HepG2 (cell line): Measurements from ENCODE around the gene ETHE1.

Experiments used
- ESRRA ChIP-seq: sonication (generic); formaldehyde crosslinking; IDR thresholded peaks from 2 replicates; pipeline ENCODE4 v1.5.1; 2020; ENCODE audit warnings: mild to moderate bottlenecking, low read depth, missing genetic modification reagents
- FOSL1 ChIP-seq: sonication (generic); formaldehyde crosslinking; IDR thresholded peaks from 2 replicates; pipeline ENCODE4 v1.9.0; 2021; ENCODE audit warnings: missing genetic modification reagents, borderline replicate concordance
- HOXA7 ChIP-seq: sonication (generic); formaldehyde crosslinking; IDR thresholded peaks from 2 replicates; pipeline ENCODE4 v1.8.1; 2022; ENCODE audit warnings: mild to moderate bottlenecking, missing genetic modification reagents, moderate library complexity
- MIER2 ChIP-seq: IDR thresholded peaks from 2 replicates; pipeline ENCODE4 v1.6.1; 2016; ENCODE audit warnings: missing biosample characterization, missing genetic modification reagents
- SUZ12 ChIP-seq: fragments of 150-350 bp; IDR thresholded peaks from 2 replicates; pipeline ENCODE4 v1.6.1; 2014; ENCODE audit warnings: low read depth, low read length
- ZMAT3 ChIP-seq: sonication (generic); formaldehyde crosslinking; conservative IDR thresholded peaks from 2 replicates; pipeline ENCODE4 v1.7.0; 2021; ENCODE audit warnings: missing genetic modification reagents
- ZNF780A ChIP-seq: sonication (generic); formaldehyde crosslinking; IDR thresholded peaks from 2 replicates; pipeline ENCODE4 v1.8.0; 2022; ENCODE audit warnings: mild to moderate bottlenecking, missing genetic modification reagents, moderate library complexity

- TF ChIP-seq HOXA7 = no peak
- TF ChIP-seq SUZ12 = no peak
- TF ChIP-seq ZNF780A = no peak
- TF ChIP-seq MIER2 = no peak
- TF ChIP-seq ZMAT3 (CRISPR knock-in tag) = no peak
- no peak for TF ChIP-seq ESRRA (CRISPR knock-in tag)
- TF ChIP-seq FOSL1 = no peak
Measured at GRCh38 chr19:43533546-43534304, 6.7 kb upstream of the ETHE1 start.
